Measurements from ENCODE around the gene ELMO2. TPM values are rescaled to one million over a fixed set of nuclear protein-coding genes. Genes with fewer than 3 reads are reported as not detected.

The ELMO2 gene
- total and polyA plus RNA-seq, 2 of the 4 experiments (the other 2 are of a cell fraction) = 29.2 to 52.7 TPM

- no peak overlapping the region for H3K27ac ChIP-seq (ENCODE audit: insufficient read depth, low read length)
- no TSS peak for BruUV-seq (replicated peaks)
- H3K79me1 ChIP-seq (ENCODE audit: low read depth in 1 of 2, low read length in 2 of 2) = no peaks in the 10 kb centered on the region
- H3K9ac ChIP-seq (ENCODE audit: low read depth, low read length) = no peak overlapping the region
- dilution Hi-C loops (cut with HindIII; ENCODE audit: low sequenced_read_pairs, unreplicated experiment) (no loop called here), in situ Hi-C loops (cut with MboI; ENCODE audit: low sequenced_read_pairs) (no loop called here), intact Hi-C loops (cut with micrococcal nuclease) (no loop called here)
- no peaks in the 10 kb centered on the region for H3K9me1 ChIP-seq (ENCODE audit: insufficient read depth, low read length)
- H4K8ac ChIP-seq (ENCODE audit: low read depth in 2 of 2, low read length in 2 of 2) = no peak overlapping the region
- H3K9me3 ChIP-seq (ENCODE audit: control insufficient read depth, insufficient read depth, low read length) = no peaks in the 10 kb centered on the region
- H2BK20ac ChIP-seq (ENCODE audit: low read depth, low read length) = no peak overlapping the region
- no peak for ATAC-seq (ENCODE audit: low read depth)
- H2BK120ac ChIP-seq (ENCODE audit: low read depth, low read length) = no peak overlapping the region
- peaks cover 21% of the 10 kb centered on the region for H3K27me3 ChIP-seq (ENCODE audit: control insufficient read depth, insufficient read depth, low read length)
- H4K91ac ChIP-seq (ENCODE audit: insufficient read depth, low read depth, low read length) = no peak overlapping the region
- H3K4ac ChIP-seq (ENCODE audit: low read depth, low read length) = no peak overlapping the region
- H2BK5ac ChIP-seq (ENCODE audit: low read depth, low read length, poor library complexity, severe bottlenecking) = no peak overlapping the region
- H4K20me1 ChIP-seq (ENCODE audit: insufficient read depth, low read length) = no peaks in the 10 kb centered on the region
- H3K23ac ChIP-seq (ENCODE audit: low read depth, low read length) = no peak overlapping the region
- H3K14ac ChIP-seq (replicated peaks; ENCODE audit: low read depth, low read length) = no peak overlapping the region
- H3K36me3 ChIP-seq (ENCODE audit: control insufficient read depth, insufficient read depth, low read length) = no peaks in the 10 kb centered on the region
- H2AK9ac ChIP-seq (replicated peaks; ENCODE audit: low read depth, low read length, poor library complexity) = no peak overlapping the region
- TF ChIP-seq CHD1 (IDR thresholded peaks at IDR 0.05; ENCODE audit: low read depth, low read length) = no peak
- TF ChIP-seq CEBPB (IDR thresholded peaks at IDR 0.05; ENCODE audit: low read depth, low read length) = no peak
- no peak overlapping the region for H2AFZ ChIP-seq (replicated peaks; ENCODE audit: low read length, poor library complexity)
- CTCF ChIA-PET = interaction anchor here (0.6 kb wide), 1 partner anchor 417 kb away, joined by 4 read pairs; no protein-coding TSS in a partner anchor
- H3K56ac ChIP-seq (ENCODE audit: extremely low read depth, insufficient read depth, low read length) = no peak overlapping the region
- no peak overlapping the region for H3K18ac ChIP-seq (ENCODE audit: low read depth, low read length)
- no CpG with 5 or more reads among the region's 1 CpG for WGBS, 2 experiments (ENCODE audit: extremely low coverage in 2 of 2, insufficient read length in 1 of 2)
- H2AK5ac ChIP-seq (ENCODE audit: low read depth, low read length) = no peak overlapping the region
- H2BK15ac ChIP-seq (ENCODE audit: low read depth, low read length) = no peak overlapping the region
- POLR2A ChIA-PET (ENCODE audit: unreplicated experiment) = no interaction called here
- H3K4me1 ChIP-seq (ENCODE audit: control insufficient read depth, insufficient read depth, low read length) = no peaks in the 10 kb centered on the region
- H3K4me2 ChIP-seq (ENCODE audit: low read depth, low read length) = no peak overlapping the region
- H3K4me3 ChIP-seq (ENCODE audit: insufficient read depth, low read depth, low read length) = no peak overlapping the region
- no peak for DNase-seq
- no peak overlapping the region for H4K5ac ChIP-seq (ENCODE audit: low read depth, low read length)
Measured at GRCh38 chr20:46419882-46420281, 13.5 kb upstream of the ELMO2 start.
